ENCODE measurements around the gene FADD.

DNA sequence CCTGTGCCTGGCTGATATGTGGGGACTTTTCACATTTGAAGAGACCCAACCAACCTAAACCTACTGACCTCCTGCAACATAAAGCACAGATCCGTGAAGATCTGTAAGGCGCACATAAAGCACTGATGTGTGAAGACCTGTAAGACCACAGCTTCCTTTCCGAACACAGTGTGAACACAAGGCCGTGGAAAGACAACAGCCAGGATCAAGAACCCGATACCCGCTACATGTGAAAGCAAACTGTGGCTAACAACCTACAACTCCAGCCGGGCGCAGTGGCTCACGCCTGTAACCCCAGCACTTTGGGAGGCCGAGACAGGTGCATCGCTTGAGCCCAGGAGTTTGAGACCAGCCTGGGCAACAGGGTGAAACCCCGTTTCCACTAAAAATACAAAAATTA lies 49.7 kb downstream of the FADD start:
- TF ChIP-seq, protein P1, sequence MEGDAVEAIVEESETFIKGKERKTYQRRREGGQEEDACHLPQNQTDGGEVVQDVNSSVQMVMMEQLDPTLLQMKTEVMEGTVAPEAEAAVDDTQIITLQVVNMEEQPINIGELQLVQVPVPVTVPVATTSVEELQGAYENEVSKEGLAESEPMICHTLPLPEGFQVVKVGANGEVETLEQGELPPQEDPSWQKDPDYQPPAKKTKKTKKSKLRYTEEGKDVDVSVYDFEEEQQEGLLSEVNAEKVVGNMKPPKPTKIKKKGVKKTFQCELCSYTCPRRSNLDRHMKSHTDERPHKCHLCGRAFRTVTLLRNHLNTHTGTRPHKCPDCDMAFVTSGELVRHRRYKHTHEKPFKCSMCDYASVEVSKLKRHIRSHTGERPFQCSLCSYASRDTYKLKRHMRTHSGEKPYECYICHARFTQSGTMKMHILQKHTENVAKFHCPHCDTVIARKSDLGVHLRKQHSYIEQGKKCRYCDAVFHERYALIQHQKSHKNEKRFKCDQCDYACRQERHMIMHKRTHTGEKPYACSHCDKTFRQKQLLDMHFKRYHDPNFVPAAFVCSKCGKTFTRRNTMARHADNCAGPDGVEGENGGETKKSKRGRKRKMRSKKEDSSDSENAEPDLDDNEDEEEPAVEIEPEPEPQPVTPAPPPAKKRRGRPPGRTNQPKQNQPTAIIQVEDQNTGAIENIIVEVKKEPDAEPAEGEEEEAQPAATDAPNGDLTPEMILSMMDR (IDR thresholded peaks at IDR 0.05) = no peak
- TF ChIP-seq POLR2A (IDR thresholded peaks at IDR 0.05) = no peak

All from body of pancreas (tissue), 4 donors.